ENCODE results near the gene CSNK2A2.

CSNK2A2 gene

DNA sequence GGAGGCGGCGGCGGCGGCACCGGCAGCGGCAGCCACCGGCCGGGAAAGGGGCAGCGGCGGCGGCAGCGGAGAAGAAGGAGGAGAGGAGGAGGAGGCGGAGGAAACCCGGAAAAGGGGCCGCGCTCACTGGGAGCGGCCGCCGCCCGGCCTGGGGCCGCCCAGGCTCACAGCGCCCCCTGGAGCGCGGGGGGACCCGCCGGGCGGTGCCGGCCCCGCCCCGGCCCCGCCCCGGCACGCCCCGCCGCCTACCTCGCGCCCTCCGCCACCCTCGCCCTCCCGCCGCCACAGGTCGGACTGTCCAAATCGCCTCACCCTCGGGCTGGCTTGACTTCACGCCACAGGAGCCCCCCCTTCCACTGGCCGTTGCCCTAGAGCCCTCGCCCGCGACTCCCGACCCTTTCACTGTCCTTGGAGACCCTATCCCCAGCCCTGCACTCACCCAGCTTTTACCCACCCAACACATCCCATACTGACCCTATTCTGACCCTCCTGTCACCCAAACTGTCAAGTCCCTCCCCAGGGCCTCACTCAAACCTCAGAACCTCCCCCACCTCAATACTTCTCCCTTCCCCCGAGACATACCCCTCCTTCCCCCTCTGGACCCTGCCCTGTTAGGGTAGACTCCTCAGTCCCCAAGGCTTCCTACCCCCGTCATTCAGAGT is at the start of gene CSNK2A2:
Gene CSNK2A2 (minus strand): TSS at position 85 of the 662 bp plus-strand sequence. CDS start 370 bp downstream, outside the sequence.
- DNase-seq, result peak; percentile 19

DNA sequence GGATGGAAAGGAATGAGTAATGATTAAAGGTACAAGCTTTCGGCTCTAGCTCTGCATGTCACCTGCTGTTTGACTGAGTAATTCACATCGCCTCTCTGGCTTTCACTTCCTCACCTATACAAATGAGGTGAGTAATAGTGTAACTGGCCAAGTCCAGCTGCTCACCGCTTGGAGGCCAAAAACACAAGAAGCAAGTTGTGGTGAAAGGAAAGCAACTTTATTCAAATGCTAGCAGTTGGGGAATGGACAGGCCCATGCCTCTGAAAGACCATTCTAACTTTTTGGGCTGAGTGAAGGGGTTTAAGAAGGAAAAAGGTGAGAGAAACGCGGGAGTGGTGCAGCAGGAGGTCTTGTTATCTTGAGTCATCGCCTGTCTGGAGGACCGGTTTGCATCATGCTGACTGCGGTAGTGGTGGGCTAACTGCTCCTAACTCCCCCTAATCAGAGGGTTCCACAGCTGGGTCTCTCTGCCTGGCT is 45.7 kb upstream of the CSNK2A2 start:
- DNase-seq, result no peak

DNA sequence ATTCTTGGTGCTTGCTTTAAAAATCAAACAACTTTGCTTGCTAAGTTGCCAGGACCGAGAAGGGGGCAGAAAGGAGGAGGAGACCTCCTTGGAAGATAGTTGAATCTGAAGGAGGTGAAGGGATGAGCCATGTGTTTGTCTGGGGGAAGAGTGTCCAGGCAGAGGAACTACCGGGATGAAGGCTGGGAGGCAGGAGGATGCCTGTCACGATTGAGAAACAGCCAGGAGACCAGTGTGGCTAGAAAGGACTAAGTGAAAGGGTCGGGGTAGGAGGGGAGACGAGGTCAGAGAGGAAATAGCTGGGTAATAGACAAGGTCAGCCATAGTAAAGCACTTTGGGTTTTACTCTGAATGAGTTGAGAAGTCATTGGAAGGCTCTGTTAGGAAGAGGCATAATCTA is 38.9 kb upstream of the CSNK2A2 start:
- DNase-seq, result no peak

DNA sequence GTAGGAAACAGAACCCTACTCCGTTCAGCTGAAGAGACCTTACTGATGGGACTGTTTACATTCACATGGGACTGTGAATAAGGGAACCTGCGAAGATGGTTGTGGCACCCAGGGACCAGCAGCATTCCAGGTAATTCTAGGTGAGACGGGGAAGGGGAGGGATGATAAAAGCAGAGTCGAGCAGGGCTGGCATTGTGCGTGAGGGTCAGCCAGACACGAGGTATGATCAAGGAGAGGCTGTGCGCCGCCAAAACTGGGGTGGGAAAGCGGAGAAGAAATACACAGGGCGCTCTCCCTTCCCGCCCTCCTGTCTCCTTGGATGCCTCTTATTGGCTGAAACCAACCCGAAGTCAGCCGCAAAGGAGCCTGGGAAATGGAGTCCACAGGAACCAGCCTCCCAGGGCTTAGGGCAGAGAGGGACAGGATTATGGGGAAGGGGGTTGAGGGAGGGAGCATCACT is 38.4 kb upstream of the CSNK2A2 start:
- DNase-seq, result peak; percentile 3

DNA sequence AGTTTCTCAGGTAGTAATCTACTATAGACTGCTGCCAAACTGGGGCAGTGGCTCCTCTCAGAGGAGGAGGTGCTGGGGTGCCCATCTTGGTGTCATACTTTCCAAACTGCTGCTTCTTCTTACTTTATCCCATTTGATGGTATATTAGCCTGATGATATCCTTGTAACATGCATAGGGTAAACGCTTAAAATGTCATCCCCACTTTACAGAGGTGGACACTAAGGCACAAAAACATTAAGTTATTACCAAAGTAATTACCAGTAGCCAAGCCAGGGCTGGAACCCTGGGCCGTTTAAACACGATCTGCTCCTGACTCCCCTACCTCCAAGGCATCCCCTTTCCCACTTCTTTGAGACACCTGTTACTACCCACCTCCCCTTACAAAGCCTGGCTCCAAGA is 37.8 kb upstream of the CSNK2A2 start:
- DNase-seq, result no peak

DNA sequence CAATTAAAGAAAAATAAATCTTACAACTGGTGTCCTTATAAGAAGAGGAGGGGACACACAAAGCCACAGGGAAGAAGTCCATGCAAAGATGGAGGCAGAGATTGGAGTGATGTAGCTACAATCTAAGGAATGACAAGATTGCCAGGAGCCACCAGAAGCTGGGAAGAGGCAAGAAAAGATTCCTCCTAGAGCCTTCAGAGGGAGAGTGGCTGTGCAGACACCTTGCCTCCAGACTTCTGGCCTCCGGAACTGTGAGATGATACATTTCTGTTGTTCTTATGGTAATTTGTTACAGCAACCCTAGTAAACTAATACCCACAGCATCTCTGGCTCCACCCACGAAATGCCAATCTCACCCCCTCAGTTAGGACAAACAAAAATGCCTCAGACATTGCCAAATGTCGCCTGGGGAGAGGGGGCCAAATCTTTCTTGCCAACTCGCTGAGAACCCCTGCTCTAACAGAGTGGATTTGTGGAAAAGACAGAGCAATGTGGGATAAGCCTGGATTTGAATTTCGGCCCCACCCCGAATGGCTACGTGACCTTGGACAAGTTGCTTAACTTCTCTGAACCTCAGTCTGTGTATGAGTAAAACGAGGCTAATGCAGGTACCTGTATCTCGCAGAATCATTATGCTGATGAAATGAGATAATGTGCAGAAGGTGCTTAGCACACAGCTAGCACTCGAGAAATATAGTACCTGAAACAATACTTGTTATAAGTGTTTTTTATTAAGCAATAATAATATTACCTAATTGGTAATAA is 37.1 kb upstream of the CSNK2A2 start:
- no peak for DNase-seq

DNA sequence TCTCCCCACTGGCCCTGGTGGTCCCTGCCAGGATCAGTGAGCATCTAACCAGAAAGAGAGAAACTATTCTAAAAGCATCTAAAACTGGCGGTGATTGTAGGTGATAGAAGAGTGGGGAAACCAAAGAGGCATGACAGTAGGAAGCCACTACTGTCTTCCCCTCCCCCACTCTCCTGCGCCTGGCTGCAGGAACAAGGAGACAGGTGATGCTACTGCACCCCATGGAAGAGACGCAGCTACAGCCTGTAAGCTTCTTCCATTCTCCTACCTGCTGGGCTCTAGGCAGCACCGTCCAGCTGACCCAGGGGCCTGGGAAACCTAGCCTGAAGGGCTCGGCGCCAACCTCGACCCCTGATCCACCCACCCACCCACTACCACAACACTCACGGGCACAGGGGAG is 32.4 kb upstream of the CSNK2A2 start:
- no peak for DNase-seq

DNA sequence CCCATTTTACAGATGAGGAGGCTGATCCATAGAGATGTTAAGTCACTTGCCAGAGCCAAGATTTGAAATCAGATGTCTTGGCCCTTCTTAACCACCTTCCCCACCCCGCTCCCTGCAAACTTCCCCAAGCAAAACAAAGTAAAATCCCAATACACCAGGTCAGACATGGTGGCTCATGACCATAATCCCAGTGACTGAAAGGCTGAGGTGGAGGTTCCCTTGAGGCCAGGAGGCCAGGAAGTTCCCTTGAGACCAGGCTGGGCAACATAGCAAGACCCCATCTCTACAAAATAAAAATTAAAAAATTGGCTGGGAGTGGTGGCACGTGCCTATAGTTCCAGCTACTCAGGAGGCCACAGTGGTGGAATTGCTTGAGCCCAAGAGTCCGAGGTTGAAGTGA is 28.9 kb upstream of the CSNK2A2 start:
- DNase-seq, result no peak

DNA sequence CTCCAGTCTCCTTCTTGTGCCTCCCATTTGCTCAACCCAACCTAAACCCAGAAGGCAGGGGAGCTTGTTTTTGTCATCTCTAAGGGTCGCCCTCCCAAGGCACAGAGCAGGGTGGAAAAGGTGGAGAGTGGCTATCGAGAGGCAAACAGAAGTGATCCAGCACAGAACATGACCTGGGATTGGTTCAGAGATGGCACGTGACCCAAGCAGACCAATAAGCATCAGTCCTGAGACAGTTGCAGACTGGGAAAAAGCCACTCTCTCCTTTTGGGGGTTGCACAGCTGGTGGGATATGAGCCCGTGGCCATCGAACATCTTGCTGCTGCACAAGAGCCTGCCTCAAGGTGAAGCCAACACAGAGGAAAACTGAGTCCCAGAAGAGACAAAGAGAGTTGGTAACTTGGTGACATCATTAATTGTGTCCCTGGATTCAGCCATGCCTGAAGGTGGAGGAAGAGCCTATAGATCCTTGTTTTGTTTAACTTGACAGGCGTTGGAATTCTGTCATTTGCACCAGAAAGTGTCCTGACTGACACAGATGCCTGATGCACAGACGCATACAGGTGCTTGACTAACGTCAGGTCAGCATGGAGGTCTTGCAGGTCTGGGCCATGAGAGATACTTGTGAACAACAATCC is 28.2 kb upstream of the CSNK2A2 start:
- no peak for DNase-seq

DNA sequence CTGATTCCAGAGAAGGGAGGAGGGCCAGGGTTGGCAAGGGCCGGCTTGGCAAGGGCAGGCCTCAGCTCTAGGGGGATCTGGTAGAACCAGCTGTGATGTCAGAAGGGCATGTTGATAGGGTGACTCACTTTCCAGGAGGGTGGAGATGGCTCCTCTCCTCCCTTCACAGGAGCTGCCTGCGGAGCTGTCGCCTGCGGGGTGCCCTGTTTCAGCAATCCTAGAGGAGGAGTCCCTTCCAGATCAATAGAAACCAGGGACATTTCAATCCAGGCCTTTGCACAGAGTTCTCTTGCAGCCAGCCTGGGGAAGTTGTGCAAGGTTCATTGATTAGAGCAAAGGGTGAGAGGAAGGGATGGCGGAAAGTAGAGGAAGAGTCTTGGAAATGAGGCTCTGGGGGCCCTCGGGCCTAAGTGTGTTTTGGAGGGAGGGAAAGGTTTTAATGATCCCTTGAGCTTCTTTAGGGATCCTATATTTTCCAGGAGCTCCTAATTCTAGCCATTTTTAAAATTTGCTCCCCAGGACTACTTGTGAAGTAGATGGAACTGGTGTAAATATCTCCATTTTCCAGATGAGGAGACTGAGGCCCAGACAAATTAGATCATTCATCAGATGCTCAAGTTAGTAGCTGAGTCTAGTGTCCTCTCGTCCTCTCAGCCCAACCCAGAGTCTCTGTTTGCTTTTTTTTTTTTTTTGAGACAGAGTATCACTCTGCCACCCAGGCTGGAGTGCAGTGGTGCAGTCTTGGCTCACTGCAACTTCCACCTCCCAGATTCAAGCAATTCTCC is 24.8 kb upstream of the CSNK2A2 start:
- no peak for DNase-seq

DNA sequence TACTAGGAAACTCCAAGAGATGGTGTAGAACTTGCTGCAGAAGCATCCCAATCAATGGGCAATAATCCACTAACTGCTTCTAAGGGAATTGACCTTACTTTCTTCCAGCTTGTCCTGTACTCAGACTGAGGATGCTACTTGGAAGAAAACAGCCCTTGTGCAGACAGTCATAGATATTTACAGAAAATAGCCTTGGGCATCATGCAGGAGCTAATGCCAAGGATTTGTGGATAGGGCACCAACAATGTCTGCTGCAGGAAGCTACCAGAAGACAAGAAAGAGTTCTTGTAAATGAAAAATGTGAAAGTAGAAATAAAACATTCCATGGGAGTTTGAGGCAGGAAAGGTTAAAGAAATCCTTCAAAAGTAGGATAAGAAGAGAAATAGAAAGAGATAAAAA is 21.5 kb upstream of the CSNK2A2 start:
- no peak for DNase-seq

DNA sequence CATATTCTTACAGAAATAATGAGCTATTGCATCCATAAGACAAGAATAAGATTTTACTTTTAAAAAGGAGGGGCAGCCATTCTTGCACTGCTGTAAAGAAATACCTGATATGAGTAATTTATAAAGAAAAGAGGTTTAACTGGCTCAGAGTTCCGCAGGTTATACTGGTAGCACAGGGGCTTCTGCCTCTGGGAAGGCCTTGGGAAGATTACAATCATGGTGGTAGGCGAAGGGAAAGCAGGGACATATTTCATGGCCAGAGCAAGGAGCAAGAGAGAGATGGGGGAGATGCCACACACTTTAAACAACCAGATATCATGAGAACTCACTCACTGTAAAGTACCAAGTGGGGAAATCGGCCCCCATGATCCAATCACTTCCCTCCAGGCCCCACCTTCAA is 20.9 kb upstream of the CSNK2A2 start:
- DNase-seq, result no peak

DNA sequence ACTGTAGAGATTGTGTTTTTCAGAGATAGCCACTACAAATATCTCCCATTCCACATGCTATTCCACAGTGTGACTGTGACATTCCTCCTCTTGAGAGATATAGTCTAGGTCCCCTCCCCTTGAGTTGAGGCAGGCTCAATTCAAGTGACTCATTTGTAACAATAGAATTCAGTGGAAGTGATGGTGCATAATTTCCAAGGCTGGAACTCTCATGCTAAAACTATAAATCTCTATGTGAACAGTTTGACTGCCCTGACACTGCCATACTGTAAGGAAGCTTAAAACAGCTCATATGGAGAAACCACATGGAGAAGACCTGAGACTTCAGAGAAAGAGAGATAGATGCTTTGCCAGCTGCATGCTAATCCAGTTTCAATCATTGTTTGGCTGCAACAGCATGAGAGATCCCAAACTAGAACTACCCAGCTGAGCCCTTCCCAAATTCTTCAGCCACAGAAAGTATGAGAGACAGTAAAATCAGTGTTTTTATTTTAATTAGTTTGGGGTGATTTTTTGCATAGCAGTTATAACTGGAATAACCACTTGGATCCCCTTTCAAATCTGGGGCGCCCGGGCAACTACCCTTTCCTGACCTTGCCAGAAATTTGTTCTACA is 19.5 kb upstream of the CSNK2A2 start:
- DNase-seq, result no peak

DNA sequence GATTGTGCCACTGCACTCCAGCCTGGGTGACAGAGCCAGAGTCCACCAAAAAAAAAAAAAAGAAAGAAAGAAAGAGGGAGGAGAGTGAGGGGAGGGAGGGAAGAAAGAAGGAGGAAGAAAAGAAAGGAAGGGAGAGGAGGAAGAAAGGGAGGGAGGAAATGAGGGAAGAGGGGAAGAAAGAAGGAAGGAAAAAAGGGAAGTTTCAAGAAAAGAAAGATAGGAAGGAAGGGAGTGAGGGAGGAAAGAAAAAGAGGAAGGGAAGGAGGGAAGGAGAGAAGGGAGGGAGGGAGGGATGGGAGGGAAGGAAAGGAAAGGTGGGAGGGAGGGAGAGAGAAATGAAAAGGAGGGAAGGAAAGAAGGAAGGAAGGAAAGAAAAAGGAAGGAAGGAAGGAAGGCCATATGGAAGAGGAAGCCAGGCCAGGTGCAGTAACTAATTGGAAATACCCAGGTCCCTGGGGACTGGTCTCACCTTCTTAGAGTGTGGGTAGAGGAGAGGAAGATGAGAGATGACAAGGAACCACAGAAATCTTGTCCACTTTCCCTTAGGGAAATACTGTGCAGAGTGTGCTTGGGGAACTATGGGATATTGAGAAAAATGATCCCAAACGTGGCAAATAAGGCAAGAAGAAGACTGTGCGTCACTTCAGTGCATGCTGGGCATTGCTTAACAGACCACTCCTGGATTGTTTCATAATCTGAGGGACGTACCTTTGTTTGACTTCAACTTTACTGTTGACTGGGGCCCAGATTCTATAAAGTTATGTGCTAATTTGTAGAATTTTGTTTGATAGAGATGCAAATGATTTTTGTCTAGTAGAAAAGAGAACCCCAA is 15.1 kb upstream of the CSNK2A2 start:
- DNase-seq, result no peak

DNA sequence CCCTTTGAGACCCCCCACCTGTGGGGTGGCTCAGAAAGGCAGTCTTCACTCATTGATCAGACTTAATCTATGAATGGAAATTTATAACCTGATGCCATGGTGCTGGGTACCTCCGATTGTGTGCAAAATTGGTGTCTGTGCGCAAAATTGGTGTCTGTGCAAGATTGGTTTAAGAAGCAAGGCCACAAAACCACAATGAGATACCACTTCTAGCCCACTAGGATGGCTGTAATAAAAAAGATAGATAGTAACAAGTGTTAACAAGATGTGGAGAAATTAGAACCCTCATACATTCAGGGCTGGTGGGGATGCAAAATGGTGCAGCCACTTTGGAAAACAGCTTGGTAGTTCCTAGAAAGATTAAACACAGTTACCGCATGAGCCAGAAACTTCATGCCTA is 13.9 kb upstream of the CSNK2A2 start:
- DNase-seq, result no peak

DNA sequence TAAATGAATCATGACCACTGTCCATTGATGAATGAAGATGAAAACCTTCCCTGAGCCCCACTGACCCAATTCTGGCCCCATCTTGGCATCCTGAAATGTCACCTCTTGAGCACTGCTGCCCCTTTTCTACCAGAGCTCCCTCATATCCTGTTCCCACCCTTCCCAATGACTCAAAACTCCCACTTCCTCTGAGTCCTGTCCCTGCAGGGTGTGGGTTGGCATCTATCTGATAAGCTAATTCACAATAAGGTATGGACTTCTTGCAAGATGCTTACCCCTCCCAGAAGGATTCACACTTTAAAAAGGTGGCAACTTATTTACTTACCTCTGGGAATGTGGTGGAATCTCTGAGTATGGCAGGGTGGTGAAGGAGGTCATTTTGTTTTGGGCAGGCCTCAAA is 13.3 kb upstream of the CSNK2A2 start:
- DNase-seq, result no peak

DNA sequence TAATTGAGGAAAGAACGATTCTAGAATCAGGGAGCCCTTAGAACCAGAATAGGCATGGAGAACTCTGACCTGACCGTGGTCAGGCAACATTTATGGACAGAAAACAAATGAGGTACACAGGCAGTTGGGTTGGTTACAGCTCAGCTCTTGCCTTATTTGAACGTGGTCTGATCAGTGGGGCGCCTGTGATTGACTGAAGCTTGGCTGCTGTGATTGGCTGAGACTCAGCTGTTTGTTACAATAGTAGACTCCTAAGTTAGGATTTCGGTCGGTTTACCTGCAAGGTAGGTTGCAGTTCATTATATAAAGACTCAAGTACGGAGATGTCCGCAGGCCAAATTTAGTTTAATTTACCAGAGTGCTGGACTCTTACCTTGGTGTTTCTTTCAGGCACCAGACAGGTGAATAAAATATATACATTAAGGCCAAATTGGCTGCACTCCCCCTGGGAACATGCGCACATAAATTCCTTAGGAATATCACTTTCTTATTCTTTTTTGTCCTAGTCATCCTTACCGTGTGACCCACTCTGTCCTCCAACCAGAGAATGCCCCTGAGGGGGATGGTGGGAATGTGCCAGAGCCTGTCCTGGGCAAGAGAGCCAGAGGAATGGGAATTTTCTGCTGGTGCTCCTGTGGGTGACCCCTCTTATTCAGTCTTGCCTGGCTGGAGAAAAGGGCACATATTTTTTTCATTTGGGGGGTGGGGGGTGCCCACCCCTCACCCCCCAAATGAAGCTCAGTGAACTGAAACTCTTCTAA is 7.5 kb upstream of the CSNK2A2 start:
- no peak for DNase-seq

DNA sequence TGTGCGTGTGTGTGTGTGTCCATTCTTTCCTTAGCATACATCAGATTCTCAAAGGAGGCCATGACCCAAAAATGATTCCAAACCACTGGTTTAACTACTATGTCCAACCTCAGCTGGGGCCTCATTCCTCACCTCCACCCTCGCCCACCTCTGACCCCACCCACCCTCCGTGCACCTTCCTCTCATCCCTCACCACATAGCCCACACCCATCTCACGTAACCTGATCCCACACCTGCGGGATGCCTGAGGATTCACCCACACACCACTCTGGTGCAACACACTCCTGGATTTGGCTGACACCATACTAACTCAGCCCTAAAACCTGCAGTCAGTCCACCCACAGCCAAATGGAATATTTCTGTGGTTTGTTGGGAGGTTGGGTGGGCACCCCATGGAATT is 3.3 kb upstream of the CSNK2A2 start:
- no peak for DNase-seq

DNA sequence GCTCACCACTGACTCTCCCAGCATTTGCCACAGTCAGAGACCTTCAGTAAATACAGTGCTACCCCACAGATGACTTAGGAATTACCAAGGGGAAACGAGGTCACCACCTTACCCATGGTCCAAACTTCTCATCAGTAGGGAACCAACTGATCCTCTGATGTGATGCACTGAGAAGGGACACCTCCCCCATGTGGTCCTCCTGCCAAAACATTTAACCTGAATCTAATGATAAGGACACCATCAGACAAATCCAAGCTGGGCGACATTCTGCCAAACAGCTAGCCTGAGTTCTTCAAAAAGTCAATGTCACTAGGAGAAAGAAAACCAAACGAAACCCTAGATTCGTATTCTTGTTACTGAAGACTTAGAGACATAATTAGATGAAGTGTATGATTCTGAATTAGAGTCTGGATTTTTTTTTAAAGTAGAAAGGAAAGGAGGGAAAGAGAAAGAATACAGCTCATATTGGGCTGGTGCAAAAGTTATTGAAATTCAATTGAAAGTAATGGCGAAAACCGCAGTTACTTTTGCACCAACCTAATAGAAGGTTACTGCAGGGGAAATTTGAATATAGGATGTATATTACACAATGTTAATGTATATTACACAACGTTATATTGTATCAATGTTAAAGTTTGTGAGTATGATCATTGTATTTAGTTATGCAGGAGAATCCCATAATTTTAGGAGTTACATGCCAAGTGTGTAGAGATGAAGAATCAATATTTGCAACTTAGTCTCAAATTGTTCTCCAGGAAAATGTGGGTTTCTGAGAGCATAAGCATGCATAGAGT is 2.3 kb upstream of the CSNK2A2 start:
- no peak for DNase-seq

DNA sequence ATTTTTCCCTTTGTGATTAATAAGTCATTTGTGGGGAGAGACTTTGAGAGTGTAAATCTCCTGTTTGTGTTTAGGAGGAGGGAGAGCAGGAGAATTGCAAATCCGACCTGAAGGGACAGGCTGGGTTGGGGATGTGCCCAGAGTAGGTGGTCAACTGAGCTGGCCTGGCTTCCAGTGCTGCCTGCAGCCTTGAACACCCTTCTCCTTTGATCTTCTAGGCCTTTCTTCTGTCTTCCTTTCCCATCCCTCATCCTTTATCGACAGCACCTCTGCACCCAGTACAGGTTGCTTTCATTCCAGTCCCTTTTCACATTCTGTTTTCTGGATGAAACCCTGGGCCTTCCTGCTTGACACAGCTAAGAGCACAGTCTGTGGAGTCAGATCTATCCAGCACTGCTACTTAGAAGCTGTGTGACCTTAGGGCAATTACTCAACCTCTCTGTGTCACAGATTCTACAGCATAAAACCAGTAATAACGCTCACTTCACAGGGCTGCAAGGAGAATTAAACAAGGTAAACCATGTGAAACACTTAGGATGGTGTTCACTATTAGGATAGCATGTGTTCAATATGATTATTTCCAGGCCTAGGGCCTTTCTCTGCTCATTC is 1.0 kb upstream of the CSNK2A2 start:
- no peak for DNase-seq

Measured in NCI-H2029 (cell line).